ENCODE data around the gene CYS1.

- TF ChIP-seq CTCF (IDR thresholded peaks at IDR 0.05; ENCODE audit: extremely low read depth in 1 of 2, insufficient read depth in 1 of 2, low read depth in 1 of 2, low read length in 2 of 2) (no peak), POLR2A (IDR thresholded peaks at IDR 0.05; ENCODE audit: low read depth, low read length) (no peak), POLR2AphosphoS5 (IDR thresholded peaks at IDR 0.05; ENCODE audit: insufficient read depth, low read depth, low read length) (no peak), MYC (IDR thresholded peaks at IDR 0.05; ENCODE audit: low read depth, low read length) (no peak), JUN (IDR thresholded peaks at IDR 0.05; ENCODE audit: borderline replicate concordance, insufficient read depth, insufficient read length, low read depth) (no peak)
Observed at GRCh38 chr2:10056439-10056838, 23.8 kb downstream of the CYS1 start.

All from endothelial cell of umbilical vein (primary cell).